GM12873 (cell line): Measurements from ENCODE around the gene PIGX.

ENCODE experiments used
- CTCF ChIP-seq: IDR thresholded peaks from 2 replicates; pipeline ENCODE4 v1.5.1; 2012; ENCODE audit warnings: low read depth, mild to moderate bottlenecking, moderate library complexity, low read length, control low read depth; ENCODE audit not compliant: insufficient read depth; ENCODE audit errors: missing control alignments

The PIGX gene

GRCh38 chr3:196772102-196772501 is 59.9 kb downstream of the PIGX start:
- no peak for TF ChIP-seq CTCF

GRCh38 chr3:196772897-196773296 is 60.7 kb downstream of the PIGX start:
- no peak for TF ChIP-seq CTCF

- TF ChIP-seq CTCF = no peak
These were observed 62.1 kb downstream of the PIGX start for GRCh38 chr3:196774191-196774820.

- no peak for TF ChIP-seq CTCF
These were observed 62.8 kb downstream of the PIGX start for GRCh38 chr3:196774848-196775422.

GRCh38 chr3:196775938-196776337 is 63.8 kb downstream of the PIGX start:
- TF ChIP-seq CTCF = no peak

GRCh38 chr3:196777836-196778235 is 65.7 kb downstream of the PIGX start:
- no peak for TF ChIP-seq CTCF

GRCh38 chr3:196778755-196779154 is 66.6 kb downstream of the PIGX start:
- no peak for TF ChIP-seq CTCF
